ENCODE data around the gene ZNF362. TPM values are rescaled to one million over a fixed set of nuclear protein-coding genes. Genes with fewer than 3 reads are reported as not detected.

Gene ZNF362
- total and polyA plus RNA-seq, 12 donors = 7.8 to 37.3 (median 23.8) TPM

GRCh38 chr1:33246171-33246570 is 10.1 kb upstream of the ZNF362 start:
- intact Hi-C loops (cut with DNase I) = no loop called here
- TF ChIP-seq POLR2A (IDR thresholded peaks at IDR 0.05) (no peak), CTCF (IDR thresholded peaks at IDR 0.05) (no peak)
- H3K36me3 ChIP-seq (replicated peaks in 1 of 2) = no peaks in the 10 kb centered on the region

GRCh38 chr1:33247545-33247944 is 8.7 kb upstream of the ZNF362 start:
- TF ChIP-seq CTCF (IDR thresholded peaks at IDR 0.05) = no peak
- TF ChIP-seq POLR2A (IDR thresholded peaks at IDR 0.05) = no peak
- DNase-seq = no peak

More at GRCh38 chr1:33246171-33246570, 10.1 kb upstream of the ZNF362 start:
- Histone ChIP-seq H3K4me1 (replicated peaks in 1 of 2) (no peaks in the 10 kb centered on the region), H3K4me3 (no peak overlapping the region), H3K27me3 (no peaks in the 10 kb centered on the region), H3K27ac (no peak overlapping the region), H3K9me3 (replicated peaks in 1 of 3) (no peaks in the 10 kb centered on the region)
- no peak for DNase-seq
- WGBS, 4 donors = 66 to 84% (median 72%) methylated on average over 2 to 4 of the region's 4 CpGs

GRCh38 chr1:33248244-33248643 is 8.0 kb upstream of the ZNF362 start:
- Histone ChIP-seq H3K9me3 (replicated peaks in 1 of 3) (no peaks in the 10 kb centered on the region), H3K27me3 (no peaks in the 10 kb centered on the region), H3K4me1 (replicated peaks in 1 of 2) (no peaks in the 10 kb centered on the region), H3K36me3 (replicated peaks in 1 of 2) (no peaks in the 10 kb centered on the region), H3K4me3 (no peak overlapping the region), H3K27ac (no peak overlapping the region)
- TF ChIP-seq CTCF (IDR thresholded peaks at IDR 0.05) = no peak
- TF ChIP-seq POLR2A (IDR thresholded peaks at IDR 0.05) = no peak
- intact Hi-C loops (cut with DNase I) = no loop called here
- DNase-seq = no peak

More at GRCh38 chr1:33247545-33247944, 8.7 kb upstream of the ZNF362 start:
- Histone ChIP-seq H3K9me3 (replicated peaks in 1 of 3) (no peaks in the 10 kb centered on the region), H3K27ac (no peak overlapping the region), H3K4me1 (replicated peaks in 1 of 2) (no peaks in the 10 kb centered on the region), H3K27me3 (no peaks in the 10 kb centered on the region), H3K36me3 (replicated peaks in 1 of 2) (no peaks in the 10 kb centered on the region), H3K4me3 (no peak overlapping the region)
- intact Hi-C loops (cut with DNase I) = no loop called here
- 61 to 73% (median 72%) methylated on average over 6 to 7 of the region's 7 CpGs for WGBS, 4 donors

- H3K36me3 ChIP-seq (replicated peaks in 1 of 2) = no peaks in the 10 kb centered on the region
- H3K9me3 ChIP-seq (replicated peaks in 1 of 3) = no peaks in the 10 kb centered on the region
- TF ChIP-seq CTCF (IDR thresholded peaks at IDR 0.05) = no peak
- TF ChIP-seq POLR2A (IDR thresholded peaks at IDR 0.05) = no peak
- no peak overlapping the region for H3K4me3 ChIP-seq
- no peak overlapping the region for H3K27ac ChIP-seq
- H3K4me1 ChIP-seq (replicated peaks in 1 of 2) = no peaks in the 10 kb centered on the region
- 80 to 89% (median 85%) methylated on average over 3 of the region's 3 CpGs for WGBS, 4 donors
- intact Hi-C loops (cut with DNase I) = no loop called here
- DNase-seq = no peak
- H3K27me3 ChIP-seq = no peaks in the 10 kb centered on the region
Observed at GRCh38 chr1:33249422-33249821, 6.9 kb upstream of the ZNF362 start.

All from adrenal gland (tissue), 12 donors.